Measurements from ENCODE around the gene STK39. TPM values are rescaled to one million over a fixed set of nuclear protein-coding genes. Genes with fewer than 3 reads are reported as not detected.

STK39 gene
- total RNA-seq, 1 experiment from 2014 or later, result 56.9 TPM

- no peak for DNase-seq
- Histone ChIP-seq H3K9me2 (replicated peaks; ENCODE audit: insufficient read depth, low read length) (no peaks in the 10 kb centered on the region), H3K4me1 (ENCODE audit: low read length) (peaks cover 9% of the 10 kb centered on the region), H3K27ac (ENCODE audit: low read length) (no peak overlapping the region), H3K27me3 (ENCODE audit: low read length) (no peaks in the 10 kb centered on the region), H2AFZ (ENCODE audit: low read length) (no peak overlapping the region), H3K79me2 (ENCODE audit: low read length) (peaks cover 74% of the 10 kb centered on the region), H3K4me2 (ENCODE audit: low read depth, low read length, poor library complexity, severe bottlenecking) (no peak overlapping the region), H4K20me1 (ENCODE audit: insufficient read depth, low read depth, low read length) (no peaks in the 10 kb centered on the region), H3K4me3 (ENCODE audit: low read length) (no peak overlapping the region), H3K9ac (ENCODE audit: low read length) (no peak overlapping the region), H3K9me3 (ENCODE audit: low read length) (no peaks in the 10 kb centered on the region), H3K36me3 (ENCODE audit: insufficient read depth, low read length) (peaks cover 26% of the 10 kb centered on the region)
These were observed 8.1 kb downstream of the STK39 start for GRCh38 chr2:168239281-168239680.

GRCh38 chr2:168237741-168238140 lies 9.7 kb downstream of the STK39 start:
- H3K9ac ChIP-seq (ENCODE audit: low read length), result no peak overlapping the region
- H4K20me1 ChIP-seq (ENCODE audit: insufficient read depth, low read depth, low read length), result no peaks in the 10 kb centered on the region
- H3K4me1 ChIP-seq (ENCODE audit: low read length), result no peaks in the 10 kb centered on the region
- no peak for DNase-seq
- no peak overlapping the region for H3K4me3 ChIP-seq (ENCODE audit: low read length)
- H3K79me2 ChIP-seq (ENCODE audit: low read length), result peaks cover 75% of the 10 kb centered on the region
- H3K27ac ChIP-seq (ENCODE audit: low read length), result no peak overlapping the region
- no peak overlapping the region for H3K4me2 ChIP-seq (ENCODE audit: low read depth, low read length, poor library complexity, severe bottlenecking)
- H3K9me3 ChIP-seq (ENCODE audit: low read length), result no peaks in the 10 kb centered on the region
- no peak overlapping the region for H2AFZ ChIP-seq (ENCODE audit: low read length)
- H3K9me2 ChIP-seq (replicated peaks; ENCODE audit: insufficient read depth, low read length), result no peaks in the 10 kb centered on the region
- peaks cover 26% of the 10 kb centered on the region for H3K36me3 ChIP-seq (ENCODE audit: insufficient read depth, low read length)
- no peaks in the 10 kb centered on the region for H3K27me3 ChIP-seq (ENCODE audit: low read length)

- DNase-seq, result no peak
- Histone ChIP-seq H3K9ac (ENCODE audit: low read length) (no peak overlapping the region), H3K36me3 (ENCODE audit: insufficient read depth, low read length) (peaks cover 18% of the 10 kb centered on the region), H3K27me3 (ENCODE audit: low read length) (no peaks in the 10 kb centered on the region), H3K4me2 (ENCODE audit: low read depth, low read length, poor library complexity, severe bottlenecking) (no peak overlapping the region), H3K9me3 (ENCODE audit: low read length) (no peaks in the 10 kb centered on the region), H3K4me3 (ENCODE audit: low read length) (no peak overlapping the region), H3K9me2 (replicated peaks; ENCODE audit: insufficient read depth, low read length) (no peaks in the 10 kb centered on the region), H2AFZ (ENCODE audit: low read length) (no peak overlapping the region), H3K4me1 (ENCODE audit: low read length) (no peaks in the 10 kb centered on the region), H4K20me1 (ENCODE audit: insufficient read depth, low read depth, low read length) (no peaks in the 10 kb centered on the region), H3K79me2 (ENCODE audit: low read length) (peaks cover 77% of the 10 kb centered on the region), H3K27ac (ENCODE audit: low read length) (no peak overlapping the region)
These were observed 12.8 kb downstream of the STK39 start for GRCh38 chr2:168234407-168235085.

GRCh38 chr2:168233726-168234406 lies 13.5 kb downstream of the STK39 start:
- Histone ChIP-seq H3K27me3 (ENCODE audit: low read length) (no peaks in the 10 kb centered on the region), H3K4me3 (ENCODE audit: low read length) (no peak overlapping the region), H3K9me3 (ENCODE audit: low read length) (no peaks in the 10 kb centered on the region), H2AFZ (ENCODE audit: low read length) (no peak overlapping the region), H3K4me1 (ENCODE audit: low read length) (no peaks in the 10 kb centered on the region), H3K9ac (ENCODE audit: low read length) (no peak overlapping the region), H3K79me2 (ENCODE audit: low read length) (peaks cover 77% of the 10 kb centered on the region), H3K27ac (ENCODE audit: low read length) (no peak overlapping the region), H3K4me2 (ENCODE audit: low read depth, low read length, poor library complexity, severe bottlenecking) (no peak overlapping the region), H4K20me1 (ENCODE audit: insufficient read depth, low read depth, low read length) (no peaks in the 10 kb centered on the region), H3K36me3 (ENCODE audit: insufficient read depth, low read length) (peaks cover 11% of the 10 kb centered on the region), H3K9me2 (replicated peaks; ENCODE audit: insufficient read depth, low read length) (no peaks in the 10 kb centered on the region)
- no peak for DNase-seq

GRCh38 chr2:168233166-168233565 lies 14.2 kb downstream of the STK39 start:
- Histone ChIP-seq H3K4me1 (ENCODE audit: low read length) (no peaks in the 10 kb centered on the region), H3K79me2 (ENCODE audit: low read length) (peaks cover 75% of the 10 kb centered on the region), H3K36me3 (ENCODE audit: insufficient read depth, low read length) (peaks cover 7% of the 10 kb centered on the region), H3K4me3 (ENCODE audit: low read length) (no peak overlapping the region), H2AFZ (ENCODE audit: low read length) (no peak overlapping the region), H3K9ac (ENCODE audit: low read length) (no peak overlapping the region), H3K9me3 (ENCODE audit: low read length) (no peaks in the 10 kb centered on the region), H3K27ac (ENCODE audit: low read length) (no peak overlapping the region), H3K27me3 (ENCODE audit: low read length) (no peaks in the 10 kb centered on the region), H3K4me2 (ENCODE audit: low read depth, low read length, poor library complexity, severe bottlenecking) (no peak overlapping the region), H4K20me1 (ENCODE audit: insufficient read depth, low read depth, low read length) (no peaks in the 10 kb centered on the region), H3K9me2 (replicated peaks; ENCODE audit: insufficient read depth, low read length) (no peaks in the 10 kb centered on the region)
- DNase-seq, result no peak

- no peak for DNase-seq
- Histone ChIP-seq H3K4me2 (ENCODE audit: low read depth, low read length, poor library complexity, severe bottlenecking) (no peak overlapping the region), H3K27me3 (ENCODE audit: low read length) (no peaks in the 10 kb centered on the region), H4K20me1 (ENCODE audit: insufficient read depth, low read depth, low read length) (no peaks in the 10 kb centered on the region), H3K27ac (ENCODE audit: low read length) (no peak overlapping the region), H3K9me3 (ENCODE audit: low read length) (no peaks in the 10 kb centered on the region), H3K9ac (ENCODE audit: low read length) (no peak overlapping the region), H2AFZ (ENCODE audit: low read length) (no peak overlapping the region), H3K9me2 (replicated peaks; ENCODE audit: insufficient read depth, low read length) (no peaks in the 10 kb centered on the region), H3K79me2 (ENCODE audit: low read length) (peaks cover 79% of the 10 kb centered on the region), H3K4me1 (ENCODE audit: low read length) (no peaks in the 10 kb centered on the region), H3K36me3 (ENCODE audit: insufficient read depth, low read length) (no peaks in the 10 kb centered on the region), H3K4me3 (ENCODE audit: low read length) (no peak overlapping the region)
These were observed 15.7 kb downstream of the STK39 start for GRCh38 chr2:168231609-168232241.

- Histone ChIP-seq H3K79me2 (ENCODE audit: low read length) (peaks cover 92% of the 10 kb centered on the region), H3K4me2 (ENCODE audit: low read depth, low read length, poor library complexity, severe bottlenecking) (no peak overlapping the region), H4K20me1 (ENCODE audit: insufficient read depth, low read depth, low read length) (no peaks in the 10 kb centered on the region), H2AFZ (ENCODE audit: low read length) (no peak overlapping the region), H3K9me2 (replicated peaks; ENCODE audit: insufficient read depth, low read length) (no peaks in the 10 kb centered on the region), H3K36me3 (ENCODE audit: insufficient read depth, low read length) (no peaks in the 10 kb centered on the region), H3K27me3 (ENCODE audit: low read length) (no peaks in the 10 kb centered on the region), H3K27ac (ENCODE audit: low read length) (no peak overlapping the region), H3K9me3 (ENCODE audit: low read length) (no peaks in the 10 kb centered on the region), H3K4me1 (ENCODE audit: low read length) (no peaks in the 10 kb centered on the region), H3K4me3 (ENCODE audit: low read length) (no peak overlapping the region), H3K9ac (ENCODE audit: low read length) (no peak overlapping the region)
- DNase-seq, result no peak
These were observed 17.0 kb downstream of the STK39 start for GRCh38 chr2:168230389-168230788.

GRCh38 chr2:168224346-168224745 lies 23.0 kb downstream of the STK39 start:
- H3K9me3 ChIP-seq (ENCODE audit: low read length), result no peaks in the 10 kb centered on the region
- H3K4me3 ChIP-seq (ENCODE audit: low read length), result no peak overlapping the region
- H3K4me1 ChIP-seq (ENCODE audit: low read length), result no peaks in the 10 kb centered on the region
- H3K9me2 ChIP-seq (replicated peaks; ENCODE audit: insufficient read depth, low read length), result no peaks in the 10 kb centered on the region
- H3K36me3 ChIP-seq (ENCODE audit: insufficient read depth, low read length), result no peaks in the 10 kb centered on the region
- no peaks in the 10 kb centered on the region for H4K20me1 ChIP-seq (ENCODE audit: insufficient read depth, low read depth, low read length)
- no peak for DNase-seq
- H3K27me3 ChIP-seq (ENCODE audit: low read length), result no peaks in the 10 kb centered on the region
- H3K4me2 ChIP-seq (ENCODE audit: low read depth, low read length, poor library complexity, severe bottlenecking), result no peak overlapping the region
- no peak overlapping the region for H3K9ac ChIP-seq (ENCODE audit: low read length)
- no peak overlapping the region for H2AFZ ChIP-seq (ENCODE audit: low read length)
- H3K79me2 ChIP-seq (ENCODE audit: low read length), result peaks cover 95% of the 10 kb centered on the region
- no peak overlapping the region for H3K27ac ChIP-seq (ENCODE audit: low read length)

Data from Karpas-422 (cell line).